GM21360 (cell line): ENCODE results near the gene PHLPP1.
A peak's percentile ranks its signal among the peaks of the same experiment; 100 is the strongest.

ENCODE experiments used
- ATAC-seq: cut with Tn5 transposase; IDR thresholded peaks from one replicate; pipeline ENCODE4 v1.9.1; 2021; ENCODE audit warnings: mild to moderate bottlenecking, moderate library complexity; ENCODE audit not compliant: unreplicated experiment

The PHLPP1 gene

GRCh38 chr18:62717169-62717924 is 2.0 kb downstream of the PHLPP1 start:
- ATAC-seq, result no peak

GRCh38 chr18:62717925-62718800 is 2.8 kb downstream of the PHLPP1 start:
- no peak for ATAC-seq

GRCh38 chr18:62720048-62720447 is 4.7 kb downstream of the PHLPP1 start:
- ATAC-seq, result no peak

- ATAC-seq, result no peak
These were observed 5.6 kb downstream of the PHLPP1 start for GRCh38 chr18:62720766-62721613.

GRCh38 chr18:62721839-62722795 is 6.8 kb downstream of the PHLPP1 start:
- ATAC-seq, result no peak

- no peak for ATAC-seq
These were observed 8.4 kb downstream of the PHLPP1 start for GRCh38 chr18:62723666-62724281.

- ATAC-seq, result no peak
These were observed 10.6 kb downstream of the PHLPP1 start for GRCh38 chr18:62725896-62726295.

GRCh38 chr18:62728254-62728653 is 12.9 kb downstream of the PHLPP1 start:
- no peak for ATAC-seq

GRCh38 chr18:62729487-62730386 is 14.4 kb downstream of the PHLPP1 start:
- ATAC-seq, result peak; percentile 88

GRCh38 chr18:62730941-62731340 is 15.6 kb downstream of the PHLPP1 start:
- no peak for ATAC-seq

GRCh38 chr18:62732617-62733016 is 17.3 kb downstream of the PHLPP1 start:
- ATAC-seq, result no peak

GRCh38 chr18:62734290-62734689 is 18.9 kb downstream of the PHLPP1 start:
- ATAC-seq, result no peak

- ATAC-seq, result no peak
These were observed 20.0 kb downstream of the PHLPP1 start for GRCh38 chr18:62735387-62735786.

GRCh38 chr18:62736077-62736855 is 20.9 kb downstream of the PHLPP1 start:
- ATAC-seq, result no peak

GRCh38 chr18:62737241-62737873 is 22.0 kb downstream of the PHLPP1 start:
- no peak for ATAC-seq

GRCh38 chr18:62738639-62739038 is 23.3 kb downstream of the PHLPP1 start:
- ATAC-seq, result no peak

GRCh38 chr18:62739911-62740310 is 24.6 kb downstream of the PHLPP1 start:
- no peak for ATAC-seq
